Prostate gland (tissue), 2 donors: ENCODE measurements around the gene MBP. TPM values are rescaled to one million over a fixed set of nuclear protein-coding genes. Genes with fewer than 3 reads are reported as not detected.

ENCODE experiments used
- DNase-seq: peaks from one replicate; pipeline ENCODE4 v3.0.0-alpha.2; 2019; ENCODE audit warnings: low spot score
- H3K27ac ChIP-seq, 2 donors: fragments of 200-600 bp; sonication (generic); 2 replicates each; pipeline ENCODE4 v1.5.1; 2017 to 2019
- H3K27me3 ChIP-seq: fragments of 200-600 bp; sonication (generic); replicated peaks from 2 replicates; pipeline ENCODE4 v1.5.1; 2019; ENCODE audit not compliant: insufficient read depth
- H3K36me3 ChIP-seq, 2 donors: fragments of 200-600 bp; sonication (generic); 1 replicate in 1 of 2; 2 replicates in 1 of 2; pipeline versions ENCODE4 v1.5.1 to v1.8.1; 2017 to 2019
- H3K4me1 ChIP-seq: fragments of 200-600 bp; sonication (generic); replicated peaks from 2 replicates; pipeline ENCODE4 v1.5.1; 2019
- H3K4me3 ChIP-seq, 2 donors: fragments of 200-600 bp; sonication (generic); 2 replicates each; pipeline ENCODE4 v1.5.1; 2017 to 2019
- H3K9me3 ChIP-seq: fragments of 200-600 bp; sonication (generic); 2 replicates; pipeline ENCODE4 v1.5.1; 2017
- CTCF ChIP-seq, 4 experiments: fragments of 200-600 bp in 2 of 4; fragments of 450-650 bp in 2 of 4; sonication (generic) in 2 of 4; IDR thresholded peaks; 1 replicate in 3 of 4; 2 replicates in 1 of 4; pipeline ENCODE4 v1.5.1; 2016 to 2019; ENCODE audit warnings: antibody characterized with exemption in 4 of 4, mild to moderate bottlenecking in 2 of 4, moderate library complexity in 2 of 4
- POLR2A ChIP-seq: fragments of 450-650 bp; IDR thresholded peaks from one replicate; pipeline ENCODE4 v1.6.1; 2016; ENCODE audit warnings: antibody characterized with exemption, mild to moderate bottlenecking
- POLR2AphosphoS5 ChIP-seq: sonication (generic); formaldehyde crosslinking; IDR thresholded peaks from one replicate; pipeline ENCODE4 v1.6.1; 2017; ENCODE audit warnings: antibody characterized with exemption
- WGBS: methylation state at CpG from one replicate; pipeline ENCODE4 v1.1.5; 2018; 5-methylcytosine and 5-hydroxymethylcytosine counted together
- intact Hi-C: fragments of 100-400 bp; cut with DNase I; formaldehyde crosslinking; loops from one replicate; pipeline ENCODE4 v1.14.2; 2022
- total RNA-seq, 2 donors: library from RNA; depleted of rRNA; stranded (reverse); fragments of >200 nt; gene quantifications; one replicate each; pipeline ENCODE4 v1.1.0, GENCODE V29; 2016

Gene MBP
- total RNA-seq, 2 donors from 2014 or later: 19.8 to 43.5 TPM

GRCh38 chr18:76982038-76982437, 150.5 kb downstream of the MBP start:
- Histone ChIP-seq H3K27ac (no peak overlapping the region), H3K9me3 (no peaks in the 10 kb centered on the region), H3K36me3 (no peaks in the 10 kb centered on the region), H3K27me3 (no peaks in the 10 kb centered on the region), H3K4me1 (no peaks in the 10 kb centered on the region), H3K4me3 (no peak overlapping the region)
- TF ChIP-seq CTCF (IDR thresholded peaks at IDR 0.05) (no peak), POLR2A (no peak), POLR2AphosphoS5 (no peak)
- WGBS: 87% methylated on average over 5 of the region's 5 CpGs
- DNase-seq: no peak
- intact Hi-C loops: loop anchor here (2.0 to 5.0 kb wide), 2 partner anchors 55 to 179 kb away; no protein-coding TSS in a partner anchor

GRCh38 chr18:76981396-76981968, 151.1 kb downstream of the MBP start:
- 65% methylated on average over 13 of the region's 13 CpGs for WGBS
- no peak overlapping the region for H3K27ac ChIP-seq
- DNase-seq: no peak

GRCh38 chr18:76980663-76981395, 151.8 kb downstream of the MBP start:
- no peak overlapping the region for H3K4me3 ChIP-seq
- H3K27me3 ChIP-seq: no peaks in the 10 kb centered on the region
- H3K4me1 ChIP-seq: no peaks in the 10 kb centered on the region
- H3K36me3 ChIP-seq: no peaks in the 10 kb centered on the region
- DNase-seq: no peak
- H3K27ac ChIP-seq: no peak overlapping the region
- TF ChIP-seq POLR2AphosphoS5 (no peak), POLR2A (no peak), CTCF (IDR thresholded peaks at IDR 0.05) (no peak)
- WGBS: 90% methylated on average over 23 of the region's 23 CpGs
- intact Hi-C loops: loop anchor here (5.0 kb wide), 1 partner anchor 54 kb away; no protein-coding TSS in a partner anchor
- no peaks in the 10 kb centered on the region for H3K9me3 ChIP-seq

More at GRCh38 chr18:76981396-76981968, 151.1 kb downstream of the MBP start:
- Histone ChIP-seq H3K9me3 (no peaks in the 10 kb centered on the region), H3K27me3 (no peaks in the 10 kb centered on the region), H3K4me1 (no peaks in the 10 kb centered on the region), H3K4me3 (no peak overlapping the region), H3K36me3 (no peaks in the 10 kb centered on the region)
- intact Hi-C loops: loop anchor here (5.0 kb wide), 1 partner anchor 54 kb away; no protein-coding TSS in a partner anchor
- TF ChIP-seq POLR2AphosphoS5: no peak
- no peak for TF ChIP-seq CTCF (IDR thresholded peaks at IDR 0.05)
- no peak for TF ChIP-seq POLR2A

GRCh38 chr18:76979906-76980305, 152.7 kb downstream of the MBP start:
- H3K27me3 ChIP-seq: no peaks in the 10 kb centered on the region
- TF ChIP-seq CTCF (IDR thresholded peaks at IDR 0.05) (no peak), POLR2AphosphoS5 (no peak), POLR2A (no peak)
- H3K36me3 ChIP-seq: no peaks in the 10 kb centered on the region
- H3K9me3 ChIP-seq: no peaks in the 10 kb centered on the region
- H3K27ac ChIP-seq: no peak overlapping the region
- no peaks in the 10 kb centered on the region for H3K4me1 ChIP-seq
- 88% methylated on average over 17 of the region's 17 CpGs for WGBS
- DNase-seq: no peak
- intact Hi-C loops: loop anchor here (5.0 kb wide), 1 partner anchor 53 kb away; no protein-coding TSS in a partner anchor
- H3K4me3 ChIP-seq: no peak overlapping the region
